Lower leg skin (tissue), 3 donors: ENCODE results near the gene CASTOR1.

Source experiments
- POLR2A ChIP-seq, 2 donors: fragments of 450-650 bp; IDR thresholded peaks; one replicate each; pipeline ENCODE4 v1.6.1; 2016 to 2017; ENCODE audit warnings: antibody characterized with exemption in 2 of 2, mild to moderate bottlenecking in 1 of 2, moderate library complexity in 1 of 2
- TF ChIP-seq, protein P1 (sequence below), 3 donors: fragments of 450-650 bp; IDR thresholded peaks; one replicate each; pipeline ENCODE4 v1.5.1; 2016; ENCODE audit warnings: antibody characterized with exemption in 3 of 3, mild to moderate bottlenecking in 3 of 3, moderate library complexity in 2 of 3

DNA sequence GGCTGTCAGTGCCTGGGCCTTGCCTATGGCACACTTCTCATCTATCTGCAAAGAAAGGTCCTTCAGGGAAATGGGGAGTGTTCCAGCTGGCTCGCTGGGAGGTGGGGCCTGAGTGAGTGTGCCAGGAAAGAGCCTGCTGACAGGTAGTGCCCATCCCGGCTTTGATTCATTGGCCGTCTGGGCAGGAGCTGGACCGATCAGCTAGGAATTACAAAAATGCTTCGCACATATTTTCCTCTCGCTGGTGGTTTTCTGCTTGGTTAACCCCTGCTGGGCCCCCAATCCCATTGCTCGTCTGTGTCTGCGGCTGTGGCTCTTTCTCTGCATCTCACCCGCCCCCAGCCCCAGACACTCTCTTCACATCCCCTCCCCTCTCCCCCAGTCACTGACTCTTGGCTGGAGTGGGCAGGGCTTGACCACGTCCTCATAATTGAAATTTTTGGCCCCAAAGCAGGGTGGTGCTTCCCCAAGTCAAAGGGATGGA, 53.6 kb downstream of the CASTOR1 start:
- TF ChIP-seq, protein P1, sequence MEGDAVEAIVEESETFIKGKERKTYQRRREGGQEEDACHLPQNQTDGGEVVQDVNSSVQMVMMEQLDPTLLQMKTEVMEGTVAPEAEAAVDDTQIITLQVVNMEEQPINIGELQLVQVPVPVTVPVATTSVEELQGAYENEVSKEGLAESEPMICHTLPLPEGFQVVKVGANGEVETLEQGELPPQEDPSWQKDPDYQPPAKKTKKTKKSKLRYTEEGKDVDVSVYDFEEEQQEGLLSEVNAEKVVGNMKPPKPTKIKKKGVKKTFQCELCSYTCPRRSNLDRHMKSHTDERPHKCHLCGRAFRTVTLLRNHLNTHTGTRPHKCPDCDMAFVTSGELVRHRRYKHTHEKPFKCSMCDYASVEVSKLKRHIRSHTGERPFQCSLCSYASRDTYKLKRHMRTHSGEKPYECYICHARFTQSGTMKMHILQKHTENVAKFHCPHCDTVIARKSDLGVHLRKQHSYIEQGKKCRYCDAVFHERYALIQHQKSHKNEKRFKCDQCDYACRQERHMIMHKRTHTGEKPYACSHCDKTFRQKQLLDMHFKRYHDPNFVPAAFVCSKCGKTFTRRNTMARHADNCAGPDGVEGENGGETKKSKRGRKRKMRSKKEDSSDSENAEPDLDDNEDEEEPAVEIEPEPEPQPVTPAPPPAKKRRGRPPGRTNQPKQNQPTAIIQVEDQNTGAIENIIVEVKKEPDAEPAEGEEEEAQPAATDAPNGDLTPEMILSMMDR (IDR thresholded peaks at IDR 0.05) = no peak
- TF ChIP-seq POLR2A (IDR thresholded peaks at IDR 0.05) = no peak
